Nucleus accumbens (tissue), 56 donors: ENCODE data around the gene RXFP3.
A peak's percentile ranks its signal among the peaks of the same experiment; 100 is the strongest.
"Not testable (repeated sequence)": the region's sequence is repeated elsewhere in the genome, so short reads cannot be mapped to it uniquely, and the experiment has no call there.

Experiments
- DNase-seq, 56 donors: peaks; one replicate each; lab custom pipeline; 2025; lab: John Stamatoyannopoulos, UW

The RXFP3 gene

DNA sequence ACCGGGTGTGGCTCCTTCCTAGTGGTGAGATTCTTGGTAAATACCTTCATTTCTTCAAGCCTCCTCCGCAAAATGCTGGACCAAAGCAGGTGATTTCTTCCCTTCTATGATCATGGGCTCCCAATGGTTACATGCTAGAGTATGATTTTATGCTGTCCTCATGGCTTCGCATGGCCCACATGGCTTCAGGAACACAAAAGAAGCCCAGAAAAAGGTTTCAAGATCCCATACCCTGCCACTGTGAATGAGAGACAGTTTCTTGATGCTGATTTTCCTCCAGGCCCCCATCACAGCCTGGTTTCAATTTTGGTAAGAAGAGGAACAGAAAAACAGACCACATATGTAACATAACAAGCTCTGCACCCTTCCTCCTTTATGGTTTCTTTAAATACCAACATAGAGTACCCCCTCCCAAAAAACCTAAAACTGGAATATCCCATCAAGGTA lies 2.4 kb upstream of the RXFP3 start:
- DNase-seq: no peak

DNA sequence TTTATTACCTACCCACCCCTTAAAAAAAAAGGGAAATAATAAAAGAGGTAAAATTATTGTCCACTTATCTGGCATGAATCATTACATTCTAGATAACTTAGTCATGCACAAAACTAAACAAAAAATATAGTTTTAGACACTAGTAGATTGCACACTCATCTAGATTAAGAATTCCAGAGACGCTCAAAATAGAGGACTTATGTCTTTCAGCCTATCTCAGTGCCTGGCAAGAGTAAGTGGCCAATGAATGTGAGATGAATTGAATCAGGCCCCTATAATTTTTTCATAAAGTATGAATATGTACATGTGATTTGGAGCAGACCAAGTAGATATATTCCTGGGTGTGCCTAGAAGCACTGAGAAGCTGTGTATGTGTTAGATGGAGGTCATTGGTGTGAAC lies 2.0 kb upstream of the RXFP3 start:
- DNase-seq: no peak

DNA sequence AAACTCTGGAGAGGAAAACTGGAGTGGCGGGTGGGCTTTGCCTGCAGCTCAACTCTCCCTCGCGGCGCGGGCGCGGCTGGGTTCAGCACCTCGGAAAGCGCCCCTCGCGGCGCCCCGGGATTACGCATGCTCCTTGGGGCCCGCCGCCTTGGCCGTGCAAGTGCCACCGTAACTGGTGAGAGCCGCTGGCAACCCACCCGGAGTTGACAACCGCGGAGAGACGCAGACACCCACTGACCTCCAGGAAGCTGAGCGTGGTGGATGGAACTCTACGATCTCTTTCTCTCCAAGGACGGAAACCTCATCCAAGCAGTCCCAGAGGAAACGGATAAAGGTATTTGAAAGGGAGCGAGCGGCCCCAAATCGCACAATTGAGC lies 194 bp upstream of the RXFP3 start:
- peak in 37 of 56 donors; percentile 1 to 64 (median 12) for DNase-seq

DNA sequence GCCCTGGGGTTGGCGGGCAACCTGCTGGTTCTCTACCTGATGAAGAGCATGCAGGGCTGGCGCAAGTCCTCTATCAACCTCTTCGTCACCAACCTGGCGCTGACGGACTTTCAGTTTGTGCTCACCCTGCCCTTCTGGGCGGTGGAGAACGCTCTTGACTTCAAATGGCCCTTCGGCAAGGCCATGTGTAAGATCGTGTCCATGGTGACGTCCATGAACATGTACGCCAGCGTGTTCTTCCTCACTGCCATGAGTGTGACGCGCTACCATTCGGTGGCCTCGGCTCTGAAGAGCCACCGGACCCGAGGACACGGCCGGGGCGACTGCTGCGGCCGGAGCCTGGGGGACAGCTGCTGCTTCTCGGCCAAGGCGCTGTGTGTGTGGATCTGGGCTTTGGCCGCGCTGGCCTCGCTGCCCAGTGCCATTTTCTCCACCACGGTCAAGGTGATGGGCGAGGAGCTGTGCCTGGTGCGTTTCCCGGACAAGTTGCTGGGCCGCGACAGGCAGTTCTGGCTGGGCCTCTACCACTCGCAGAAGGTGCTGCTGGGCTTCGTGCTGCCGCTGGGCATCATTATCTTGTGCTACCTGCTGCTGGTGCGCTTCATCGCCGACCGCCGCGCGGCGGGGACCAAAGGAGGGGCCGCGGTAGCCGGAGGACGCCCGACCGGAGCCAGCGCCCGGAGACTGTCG lies 976 bp downstream of the RXFP3 start:
- no peak for DNase-seq

DNA sequence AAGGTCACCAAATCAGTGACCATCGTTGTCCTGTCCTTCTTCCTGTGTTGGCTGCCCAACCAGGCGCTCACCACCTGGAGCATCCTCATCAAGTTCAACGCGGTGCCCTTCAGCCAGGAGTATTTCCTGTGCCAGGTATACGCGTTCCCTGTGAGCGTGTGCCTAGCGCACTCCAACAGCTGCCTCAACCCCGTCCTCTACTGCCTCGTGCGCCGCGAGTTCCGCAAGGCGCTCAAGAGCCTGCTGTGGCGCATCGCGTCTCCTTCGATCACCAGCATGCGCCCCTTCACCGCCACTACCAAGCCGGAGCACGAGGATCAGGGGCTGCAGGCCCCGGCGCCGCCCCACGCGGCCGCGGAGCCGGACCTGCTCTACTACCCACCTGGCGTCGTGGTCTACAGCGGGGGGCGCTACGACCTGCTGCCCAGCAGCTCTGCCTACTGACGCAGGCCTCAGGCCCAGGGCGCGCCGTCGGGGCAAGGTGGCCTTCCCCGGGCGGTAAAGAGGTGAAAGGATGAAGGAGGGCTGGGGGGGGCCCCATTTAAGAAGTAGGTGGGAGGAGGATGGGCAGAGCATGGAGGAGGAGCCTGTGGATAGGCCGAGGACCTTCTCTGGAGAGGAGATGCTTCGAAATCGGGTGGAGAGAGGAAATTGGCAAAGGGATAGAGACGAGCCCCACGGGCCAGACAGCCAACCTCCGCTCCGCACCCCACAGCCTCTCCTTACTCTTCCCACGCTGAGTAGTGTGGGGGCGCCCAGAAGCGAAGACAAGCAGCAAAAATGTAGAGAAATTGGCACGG lies 1.7 kb downstream of the RXFP3 start:
- peak in 3 of 56 donors; percentile 7 to 21 (median 8) for DNase-seq

DNA sequence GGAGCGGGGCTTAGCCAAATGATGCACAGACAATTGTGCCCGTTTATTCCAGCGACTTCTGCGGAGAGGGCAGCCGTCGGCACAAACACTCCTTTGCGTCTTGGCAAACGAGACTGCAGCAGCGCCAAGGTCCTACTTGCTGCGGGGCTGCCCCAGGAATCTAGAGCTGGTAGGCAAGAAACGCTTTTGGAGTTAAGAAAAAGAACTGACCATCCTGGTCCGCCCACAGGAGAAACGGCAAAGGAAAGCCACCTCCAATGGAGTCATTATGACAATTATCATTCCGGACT lies 2.3 kb downstream of the RXFP3 start:
- DNase-seq: no peak

DNA sequence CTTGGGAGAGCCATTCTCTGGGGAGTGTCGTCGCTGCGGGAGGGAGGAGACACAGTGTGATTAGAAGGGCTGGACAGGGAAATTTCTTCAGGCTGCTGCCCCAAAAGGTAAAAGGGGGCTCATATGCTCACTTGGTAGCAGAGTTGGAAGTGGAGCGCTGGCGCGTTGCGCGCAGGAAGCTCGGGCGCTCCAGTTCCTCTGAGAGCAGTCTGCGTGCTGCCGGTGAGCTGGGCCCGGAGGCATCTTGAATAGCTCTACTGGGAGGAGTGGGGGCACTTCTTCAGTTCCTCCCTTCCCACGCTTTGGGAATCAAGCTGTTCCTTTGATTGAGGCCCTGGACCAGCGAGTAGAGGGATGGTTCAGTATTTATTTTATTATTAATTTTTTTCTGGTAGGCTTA lies 2.7 kb downstream of the RXFP3 start:
- no peak for DNase-seq

DNA sequence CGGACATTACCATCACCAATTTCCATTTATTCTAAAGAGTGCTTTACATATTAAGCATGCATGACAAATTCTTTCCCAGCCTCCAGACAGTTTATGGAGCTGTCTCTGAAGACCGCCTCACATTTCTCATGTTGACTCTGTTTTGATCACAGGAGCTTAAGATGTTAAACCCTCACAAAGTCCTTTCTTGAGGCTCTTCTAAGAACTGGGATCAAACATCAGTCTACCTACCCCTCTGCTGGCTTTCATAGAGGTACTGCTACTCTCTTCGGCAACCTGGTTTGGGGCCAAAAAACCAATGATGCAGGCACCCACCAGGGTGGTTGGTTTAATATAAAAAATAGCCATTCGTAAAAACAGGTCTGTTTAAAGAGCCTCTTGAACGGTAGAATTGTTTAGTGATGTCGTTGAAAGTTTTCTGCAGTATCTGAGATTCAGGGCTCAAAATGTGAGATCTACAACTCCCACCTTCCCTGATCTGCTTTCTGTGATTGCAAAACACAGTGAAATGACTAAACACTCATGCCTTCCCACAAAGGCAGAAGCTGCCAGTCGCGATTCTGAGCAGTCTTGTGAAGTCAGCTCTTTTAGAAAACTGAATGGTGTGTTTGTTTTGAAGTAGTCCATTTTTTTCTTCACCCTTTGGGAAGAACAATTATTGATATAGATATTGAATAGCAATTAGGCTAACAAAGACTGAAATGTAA lies 3.5 kb downstream of the RXFP3 start:
- DNase-seq: peak in 4 of 56 donors; percentile 3 to 25 (median 18)

DNA sequence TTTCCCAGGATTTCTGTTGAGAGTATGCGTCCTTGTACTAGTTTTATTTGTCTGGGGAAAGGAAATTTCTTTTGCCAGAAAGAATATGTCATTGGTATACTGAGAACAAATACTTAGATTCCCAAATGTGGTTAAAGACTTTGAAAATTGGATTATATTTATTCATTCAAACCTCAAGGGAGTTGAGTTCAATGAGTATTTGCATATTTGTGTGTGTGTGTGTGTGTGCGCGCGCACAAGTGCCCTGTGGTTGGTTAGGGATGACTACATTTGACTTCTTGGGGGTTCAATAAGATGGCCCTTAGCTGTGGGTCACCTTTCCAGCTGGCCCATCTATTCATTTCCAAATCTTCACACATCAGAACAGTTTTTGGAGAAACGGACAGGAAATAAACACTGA lies 4.9 kb downstream of the RXFP3 start:
- DNase-seq: no peak

DNA sequence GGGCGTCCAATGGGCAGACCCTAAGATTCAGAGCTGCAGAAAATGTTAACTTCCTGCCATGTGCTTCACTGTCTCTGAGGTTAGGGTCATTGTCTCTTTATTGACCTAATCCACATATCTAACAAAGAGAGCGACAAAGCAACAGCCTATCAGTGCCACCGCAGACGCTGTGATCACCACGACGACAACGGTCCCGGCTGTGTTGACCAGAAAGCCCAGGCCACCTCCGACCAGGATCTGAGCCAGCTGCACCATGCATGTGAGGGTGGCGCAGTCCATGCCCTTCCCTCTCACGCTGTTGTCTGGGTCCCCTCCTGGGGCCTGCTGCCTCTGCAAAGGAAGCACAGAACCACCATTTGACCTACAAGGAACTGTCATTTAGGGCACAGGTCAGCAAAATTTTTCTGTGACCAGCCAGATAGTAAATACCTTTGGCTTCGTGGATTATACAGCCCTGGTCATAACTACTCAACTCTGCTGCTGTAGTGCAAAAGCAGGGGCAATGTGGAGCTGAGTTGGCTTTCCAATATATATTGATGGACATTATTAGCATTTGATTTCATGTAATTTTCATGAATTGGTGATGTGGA lies 8.5 kb downstream of the RXFP3 start:
- no peak for DNase-seq

DNA sequence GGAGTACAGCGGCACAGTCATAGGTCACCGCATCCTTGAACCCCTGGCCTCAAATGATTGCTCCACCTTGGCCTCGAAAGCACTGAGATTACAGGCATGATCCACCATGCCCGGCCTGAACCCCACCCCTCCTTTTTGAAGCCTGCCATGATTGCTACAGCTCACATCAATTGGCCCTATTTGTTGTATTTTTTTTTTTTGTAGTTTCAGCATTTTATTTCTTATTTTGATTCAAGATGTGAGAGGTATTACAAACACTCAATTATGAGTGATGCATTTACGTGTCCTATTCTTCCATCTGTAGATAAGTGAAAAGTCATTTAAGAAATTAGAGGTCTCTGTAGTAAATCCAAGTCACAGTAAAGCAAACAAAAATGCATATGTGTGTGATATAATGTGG lies 16.0 kb downstream of the RXFP3 start:
- DNase-seq: not testable (repeated sequence)

DNA sequence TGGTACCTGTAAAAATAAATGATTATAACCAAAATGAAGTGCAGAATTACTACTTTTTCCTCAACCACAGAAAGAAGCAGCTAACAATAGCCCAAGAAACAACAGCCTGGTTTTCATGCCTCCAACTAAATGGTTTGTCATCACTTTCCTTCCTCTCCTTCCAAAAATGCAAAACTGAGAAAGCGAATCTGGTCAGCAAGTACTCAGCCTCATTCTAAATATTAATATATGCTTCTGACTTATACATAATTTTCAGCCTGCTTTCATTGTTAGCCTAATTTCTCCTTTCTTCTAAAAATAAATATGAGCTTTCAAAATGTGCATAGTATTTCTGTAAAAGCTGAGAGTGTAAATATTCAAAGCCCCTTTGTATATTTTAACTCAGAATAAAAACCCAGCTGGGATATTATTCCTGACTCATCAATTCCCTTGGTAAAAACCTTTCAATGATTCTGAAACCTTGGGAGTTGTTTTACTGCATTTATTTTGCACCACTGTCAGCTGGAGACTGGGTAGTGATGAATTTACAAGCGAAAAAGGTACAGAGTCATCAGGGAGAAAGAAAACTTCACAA lies 21.5 kb downstream of the RXFP3 start:
- DNase-seq: no peak

DNA sequence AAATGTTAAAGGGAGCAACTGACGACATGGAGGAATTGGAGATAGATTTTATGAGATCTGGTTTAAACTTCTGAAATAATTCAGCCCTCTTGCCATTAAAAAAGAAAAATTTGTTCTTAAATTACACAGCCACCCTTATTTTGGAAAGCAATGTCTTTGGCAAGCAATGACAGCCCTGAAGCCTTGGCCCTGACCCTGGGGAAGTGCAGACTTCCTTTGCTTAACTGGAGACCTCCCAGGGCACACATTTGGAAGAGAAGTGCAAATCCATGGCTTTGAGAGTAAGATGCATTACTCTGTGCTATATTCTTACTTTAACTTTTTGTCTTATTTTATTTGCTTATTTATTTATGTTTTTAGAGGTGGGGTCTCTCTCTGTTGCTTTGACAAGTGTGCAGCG lies 22.0 kb downstream of the RXFP3 start:
- DNase-seq: no peak

DNA sequence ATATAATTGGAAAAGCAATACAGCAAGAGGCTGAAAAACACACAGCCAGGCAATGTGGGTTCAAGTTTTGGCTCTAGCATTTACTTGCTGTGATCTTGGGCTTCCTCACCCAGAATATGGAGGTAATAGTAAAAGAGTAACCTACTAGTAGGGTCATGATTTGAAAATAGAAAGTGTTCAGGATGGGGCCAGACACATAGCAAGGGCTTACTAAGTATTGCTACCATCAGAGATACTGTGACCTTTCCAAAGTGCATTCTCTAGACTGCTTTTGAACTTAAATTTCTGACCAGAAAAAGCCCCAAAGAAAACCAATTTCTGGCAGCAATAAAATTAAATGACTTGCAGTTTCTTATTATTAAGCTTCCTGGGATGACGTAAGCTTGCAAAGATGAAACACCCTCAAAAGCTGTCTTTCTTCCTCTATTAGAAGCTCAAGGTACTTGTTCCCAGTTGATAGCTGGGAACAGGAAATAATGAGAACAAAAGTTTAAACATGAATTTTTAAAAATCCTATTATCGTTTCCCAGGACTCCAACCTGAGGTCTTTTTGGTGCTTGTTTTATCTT lies 28.0 kb downstream of the RXFP3 start:
- no peak for DNase-seq

DNA sequence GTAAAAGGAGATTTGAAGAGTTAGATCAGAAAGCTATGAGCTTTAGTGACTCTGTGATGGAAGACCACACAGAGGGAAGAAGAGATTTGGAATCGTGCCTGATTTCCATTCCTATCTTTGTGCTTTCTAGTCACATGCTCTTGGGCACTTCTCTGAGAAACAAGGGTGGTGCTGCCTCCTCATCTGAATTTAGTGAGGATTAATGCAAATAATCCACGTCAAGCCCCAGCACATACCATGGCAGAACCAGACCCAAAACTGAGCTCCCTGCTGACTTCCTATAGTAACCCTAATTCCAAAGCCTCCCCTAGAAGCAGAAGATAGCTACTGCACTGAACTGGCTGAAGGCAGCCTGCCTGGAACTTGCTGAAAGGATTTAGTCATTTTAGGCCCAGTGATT lies 30.6 kb downstream of the RXFP3 start:
- DNase-seq: no peak

DNA sequence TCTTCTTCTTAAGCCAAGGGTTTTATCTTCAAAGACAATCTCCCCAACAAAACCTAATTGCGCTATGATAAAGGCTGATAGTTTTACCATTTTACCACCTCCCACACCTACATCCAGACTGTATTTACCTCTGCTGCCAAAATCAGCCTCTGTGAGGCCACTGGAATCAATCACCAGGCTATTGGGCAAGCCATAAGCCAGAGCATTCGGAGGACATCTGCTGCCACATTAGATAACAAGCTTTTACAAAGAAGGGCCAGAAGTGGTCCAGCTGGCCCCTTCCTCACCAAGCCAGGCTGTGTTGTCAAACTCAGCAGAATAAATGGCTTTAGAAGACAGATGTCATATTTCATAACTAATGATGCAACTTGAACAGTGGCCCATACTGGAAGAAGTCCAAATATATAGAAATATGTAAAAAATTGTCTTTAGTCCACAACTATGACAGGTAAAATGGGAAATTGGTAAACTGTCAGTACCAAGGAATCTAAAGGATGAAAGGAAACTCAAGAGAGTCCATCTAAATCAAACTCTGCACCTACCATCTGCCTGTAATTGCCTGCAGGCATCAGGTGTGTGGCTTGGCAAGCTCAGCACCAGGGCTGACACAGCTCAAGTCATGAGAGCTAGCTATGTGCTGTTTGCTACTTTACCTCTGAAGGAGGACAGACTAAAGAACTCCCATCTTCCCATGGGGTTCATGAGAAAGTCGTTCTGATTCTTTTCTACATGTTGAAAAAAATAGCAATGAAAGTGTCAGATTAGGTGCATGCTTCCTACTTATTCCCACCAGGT lies 32.2 kb downstream of the RXFP3 start:
- no peak for DNase-seq

DNA sequence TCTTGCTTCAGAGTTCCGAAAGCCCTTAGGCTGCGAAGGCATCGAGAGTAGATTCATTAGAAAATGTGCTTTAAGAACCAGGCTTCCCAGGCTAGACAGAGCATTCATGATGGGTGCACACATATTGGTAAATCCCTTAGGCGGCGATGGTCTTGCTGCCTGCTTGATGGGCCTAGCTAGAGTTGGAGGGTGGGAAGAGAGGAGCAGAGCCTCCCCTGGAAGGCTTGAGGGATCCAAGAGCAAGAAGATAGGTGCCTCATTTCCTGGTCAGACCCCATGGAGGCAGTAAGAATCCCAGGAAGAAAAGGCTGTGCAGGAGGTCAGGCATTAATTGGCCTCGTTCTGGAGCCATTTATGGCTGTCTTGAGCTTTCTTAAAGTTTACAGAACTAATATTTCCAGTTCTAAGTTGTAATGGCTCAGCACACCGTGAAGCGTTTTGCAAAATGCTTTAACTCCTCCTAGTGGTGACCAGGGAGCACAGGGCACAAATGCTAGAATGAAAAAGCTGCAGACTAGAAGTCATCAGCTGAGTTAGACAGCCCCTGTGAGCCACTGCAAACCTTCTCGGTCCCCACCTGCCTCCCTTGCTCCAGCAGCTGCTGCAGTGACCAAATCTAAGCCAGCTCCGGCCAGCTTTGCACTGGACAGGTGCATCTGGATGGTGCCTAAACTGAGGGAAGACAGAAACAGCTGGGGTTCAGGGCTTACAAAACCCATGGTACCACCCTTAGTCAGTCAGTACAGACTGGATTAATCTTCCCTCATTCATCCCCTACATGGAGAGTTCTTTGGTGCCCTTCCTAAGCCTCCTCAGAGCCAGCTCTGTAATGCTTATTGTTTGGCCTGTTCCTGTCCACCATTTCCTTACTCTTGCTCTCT lies 33.6 kb downstream of the RXFP3 start:
- DNase-seq: peak in 3 of 56 donors; percentile 5 to 10 (median 9)

DNA sequence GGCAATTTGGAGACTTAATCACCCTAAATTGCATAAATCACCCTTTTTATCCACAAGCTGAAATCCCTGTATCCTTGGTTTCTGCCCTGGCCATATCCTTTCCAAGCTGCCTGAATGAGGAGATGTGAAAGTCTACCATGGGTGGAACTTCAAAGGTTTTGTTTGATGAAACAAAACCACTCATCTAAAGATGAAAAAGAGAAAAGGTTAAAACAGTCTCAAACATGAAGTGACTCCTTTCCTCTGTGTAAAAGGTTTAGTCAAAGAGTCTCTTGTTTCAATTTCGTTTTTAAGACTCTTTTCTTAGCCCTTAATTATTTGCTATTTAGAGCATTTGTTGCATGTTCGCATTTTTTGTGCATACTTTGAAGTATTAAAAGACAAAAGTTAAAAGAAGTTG lies 37.1 kb downstream of the RXFP3 start:
- no peak for DNase-seq

DNA sequence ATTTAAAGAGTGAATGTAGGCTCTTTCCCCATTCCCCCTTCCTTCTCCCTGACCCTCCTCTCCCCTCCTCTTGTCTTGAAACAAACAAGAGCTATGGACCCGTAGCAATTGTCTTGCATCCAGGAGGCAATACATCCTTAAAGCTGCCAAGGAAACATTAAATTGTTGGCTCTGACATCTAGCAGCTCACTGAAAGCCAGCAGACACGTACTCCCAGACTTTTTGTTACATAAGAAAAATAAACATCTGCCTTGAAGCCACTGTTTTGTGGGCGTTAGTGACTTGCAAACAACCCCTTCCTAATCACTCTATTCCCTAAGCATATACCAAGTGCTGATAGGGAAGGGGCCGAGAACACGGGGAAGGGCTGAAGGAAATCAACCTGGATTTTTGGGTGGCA lies 39.7 kb downstream of the RXFP3 start:
- no peak for DNase-seq
